Neural progenitor cell (in vitro differentiated cells): Measurements from ENCODE around the gene RBM8A. TPM values are rescaled to one million over a fixed set of nuclear protein-coding genes. Genes with fewer than 3 reads are reported as not detected.

Experiments used
- DNase-seq: peaks from one replicate; pipeline ENCODE4 v3.0.0-alpha.2; 2016; ENCODE audit warnings: low spot score
- H2AFZ ChIP-seq: fragments of 200-600 bp; sonication (generic); replicated peaks from 2 replicates; pipeline ENCODE4 v1.6.1; 2016; ENCODE audit warnings: antibody characterized with exemption
- H3F3A ChIP-seq: fragments of 200-600 bp; sonication (generic); 2 replicates; pipeline ENCODE4 v1.6.1; 2016; ENCODE audit warnings: antibody characterized with exemption, low read depth
- H3K27ac ChIP-seq: fragments of 200-600 bp; sonication (generic); 2 replicates; pipeline ENCODE4 v1.5.1; 2016; ENCODE audit warnings: mild to moderate bottlenecking
- H3K27me3 ChIP-seq: fragments of 200-600 bp; sonication (generic); 2 replicates; pipeline ENCODE4 v1.6.1; 2016; ENCODE audit warnings: mild to moderate bottlenecking, moderate library complexity
- H3K36me3 ChIP-seq: fragments of 200-600 bp; sonication (generic); 2 replicates; pipeline ENCODE4 v1.5.1; 2016
- H3K4me1 ChIP-seq: fragments of 200-600 bp; sonication (generic); 2 replicates; pipeline ENCODE4 v1.6.1; 2016; ENCODE audit warnings: mixed run types
- H3K4me2 ChIP-seq: fragments of 200-600 bp; sonication (generic); 2 replicates; pipeline ENCODE4 v1.6.1; 2016
- H3K4me3 ChIP-seq: fragments of 200-600 bp; sonication (generic); 2 replicates; pipeline ENCODE4 v1.5.1; 2016
- H3K79me2 ChIP-seq: fragments of 200-600 bp; sonication (generic); 2 replicates; pipeline ENCODE4 v1.6.1; 2016; ENCODE audit warnings: low read depth
- H3K9ac ChIP-seq: fragments of 200-600 bp; sonication (generic); 2 replicates; pipeline ENCODE4 v1.6.1; 2016
- H3K9me3 ChIP-seq: fragments of 200-600 bp; sonication (generic); 2 replicates; pipeline ENCODE4 v1.5.1; 2016; ENCODE audit warnings: low read depth
- H4K20me1 ChIP-seq: fragments of 200-600 bp; sonication (generic); 2 replicates; pipeline ENCODE4 v1.6.1; 2016; ENCODE audit warnings: low read depth
- H3K27ac Mint-ChIP-seq: 3 replicates; pipeline ENCODE4 v1.8.0; 2021; ENCODE audit warnings: mixed read lengths
- H3K27me3 Mint-ChIP-seq: 2 replicates; pipeline ENCODE4 v1.8.0; 2022; ENCODE audit warnings: low read depth, mild to moderate bottlenecking, inconsistent platforms, moderate library complexity, mixed read lengths; ENCODE audit not compliant: insufficient read depth
- H3K36me3 Mint-ChIP-seq: 3 replicates; pipeline ENCODE4 v1.8.0; 2021; ENCODE audit warnings: mixed read lengths
- H3K4me1 Mint-ChIP-seq: 3 replicates; pipeline ENCODE4 v1.8.0; 2021; ENCODE audit warnings: mixed read lengths
- H3K4me3 Mint-ChIP-seq: 3 replicates; pipeline ENCODE4 v1.8.0; 2021; ENCODE audit warnings: mild to moderate bottlenecking, moderate library complexity, mixed read lengths
- H3K9me3 Mint-ChIP-seq: 3 replicates; pipeline ENCODE4 v1.8.0; 2020; ENCODE audit warnings: mixed read lengths
- EZH2 ChIP-seq: fragments of 200-600 bp; sonication (generic); IDR thresholded peaks from 2 replicates; pipeline ENCODE4 v1.6.1; 2017; ENCODE audit warnings: antibody characterized with exemption, mild to moderate bottlenecking, moderate library complexity
- EZH2phosphoT487 ChIP-seq: fragments of 200-600 bp; sonication (generic); IDR thresholded peaks from 2 replicates; pipeline ENCODE4 v1.6.1; 2017; ENCODE audit warnings: antibody characterized with exemption
- total RNA-seq: library from RNA; depleted of rRNA; stranded (reverse); fragments of >200 nt; gene quantifications from 2 replicates; pipeline ENCODE4 v1.2.3, GENCODE V29; 2015; ENCODE audit warnings: low replicate concordance
- TF ChIP-seq, protein P1 (sequence below): fragments of 200-600 bp; sonication (generic); IDR thresholded peaks from 2 replicates; pipeline ENCODE4 v1.5.1; 2017; ENCODE audit warnings: antibody characterized with exemption, mild to moderate bottlenecking

Gene RBM8A
- total RNA-seq, 1 donor from 2014 or later: 320 TPM

DNA sequence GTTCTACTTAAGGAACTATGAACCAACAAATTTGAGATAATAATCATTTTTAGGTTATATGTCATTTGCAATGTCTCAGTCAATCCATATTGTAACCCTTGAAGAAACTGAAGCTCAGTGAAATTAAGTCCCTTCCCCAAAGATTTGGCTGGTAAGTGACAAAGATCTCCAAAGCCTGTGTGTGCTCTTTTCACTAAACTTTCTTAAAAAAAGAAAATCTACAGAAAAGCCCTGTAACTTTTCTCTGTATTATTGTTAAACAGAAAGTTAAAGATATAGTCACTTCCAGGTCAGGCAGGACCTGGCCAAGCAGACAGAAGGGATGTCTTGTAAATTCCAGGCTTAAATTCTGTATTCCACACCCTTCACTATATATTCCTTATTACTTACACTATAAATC, 29.1 kb upstream of the RBM8A start:
- H3K4me3 Mint-ChIP-seq: peak overlapping the region; percentile 90
- H3K9me3 Mint-ChIP-seq: no peaks in the 10 kb centered on the region
- Histone ChIP-seq H3K79me2 (no peaks in the 10 kb centered on the region), H3K9ac (no peak overlapping the region), H3F3A (peaks cover 14% of the 10 kb centered on the region), H3K4me3 (peak overlapping the region; percentile 57), H3K4me1 (peaks cover 14% of the 10 kb centered on the region), H2AFZ (no peak overlapping the region), H3K36me3 (no peaks in the 10 kb centered on the region), H3K27ac (no peak overlapping the region), H3K27me3 (peaks cover 60% of the 10 kb centered on the region), H4K20me1 (no peaks in the 10 kb centered on the region), H3K4me2 (peak overlapping the region; percentile 81), H3K9me3 (no peaks in the 10 kb centered on the region)
- H3K36me3 Mint-ChIP-seq: peaks cover 3% of the 10 kb centered on the region
- H3K27me3 Mint-ChIP-seq: peaks cover 14% of the 10 kb centered on the region
- no peak overlapping the region for H3K27ac Mint-ChIP-seq
- peaks cover 53% of the 10 kb centered on the region for H3K4me1 Mint-ChIP-seq
- TF ChIP-seq EZH2 (no peak), EZH2phosphoT487 (no peak)
- TF ChIP-seq, protein P1, sequence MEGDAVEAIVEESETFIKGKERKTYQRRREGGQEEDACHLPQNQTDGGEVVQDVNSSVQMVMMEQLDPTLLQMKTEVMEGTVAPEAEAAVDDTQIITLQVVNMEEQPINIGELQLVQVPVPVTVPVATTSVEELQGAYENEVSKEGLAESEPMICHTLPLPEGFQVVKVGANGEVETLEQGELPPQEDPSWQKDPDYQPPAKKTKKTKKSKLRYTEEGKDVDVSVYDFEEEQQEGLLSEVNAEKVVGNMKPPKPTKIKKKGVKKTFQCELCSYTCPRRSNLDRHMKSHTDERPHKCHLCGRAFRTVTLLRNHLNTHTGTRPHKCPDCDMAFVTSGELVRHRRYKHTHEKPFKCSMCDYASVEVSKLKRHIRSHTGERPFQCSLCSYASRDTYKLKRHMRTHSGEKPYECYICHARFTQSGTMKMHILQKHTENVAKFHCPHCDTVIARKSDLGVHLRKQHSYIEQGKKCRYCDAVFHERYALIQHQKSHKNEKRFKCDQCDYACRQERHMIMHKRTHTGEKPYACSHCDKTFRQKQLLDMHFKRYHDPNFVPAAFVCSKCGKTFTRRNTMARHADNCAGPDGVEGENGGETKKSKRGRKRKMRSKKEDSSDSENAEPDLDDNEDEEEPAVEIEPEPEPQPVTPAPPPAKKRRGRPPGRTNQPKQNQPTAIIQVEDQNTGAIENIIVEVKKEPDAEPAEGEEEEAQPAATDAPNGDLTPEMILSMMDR: no peak
- no peak for DNase-seq

DNA sequence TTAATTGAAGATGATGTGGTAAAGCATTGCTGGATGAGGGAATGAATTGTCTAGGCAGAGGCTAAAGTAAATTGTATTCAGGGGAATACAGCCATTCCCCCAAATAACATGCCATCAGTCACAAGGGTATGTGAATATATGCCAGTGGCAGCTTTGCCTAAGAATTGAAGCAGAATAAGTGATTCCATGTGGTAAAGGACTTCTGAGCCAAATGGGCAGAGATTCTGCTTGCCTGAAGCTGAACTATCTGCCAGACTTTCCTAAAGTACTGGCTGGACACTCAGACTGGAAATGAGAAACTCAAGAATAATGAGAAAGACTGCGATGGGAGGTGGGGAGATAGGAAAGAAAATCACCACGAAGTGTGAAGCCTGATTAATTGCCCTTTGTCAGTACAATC, 28.2 kb upstream of the RBM8A start:
- Mint-ChIP-seq H3K4me3 (peak overlapping the region; percentile 62), H3K4me1 (peaks cover 58% of the 10 kb centered on the region), H3K36me3 (peaks cover 3% of the 10 kb centered on the region), H3K27ac (no peak overlapping the region), H3K9me3 (no peaks in the 10 kb centered on the region), H3K27me3 (peaks cover 11% of the 10 kb centered on the region)
- H3K4me3 ChIP-seq: no peak overlapping the region
- no peak overlapping the region for H3K4me2 ChIP-seq
- TF ChIP-seq, protein P1: no peak
- no peak for TF ChIP-seq EZH2
- no peak for TF ChIP-seq EZH2phosphoT487
- H2AFZ ChIP-seq: no peak overlapping the region
- no peaks in the 10 kb centered on the region for H4K20me1 ChIP-seq
- H3K9ac ChIP-seq: no peak overlapping the region
- H3K36me3 ChIP-seq: no peaks in the 10 kb centered on the region
- peaks cover 50% of the 10 kb centered on the region for H3K27me3 ChIP-seq
- no peaks in the 10 kb centered on the region for H3K9me3 ChIP-seq
- no peaks in the 10 kb centered on the region for H3K79me2 ChIP-seq
- peaks cover 9% of the 10 kb centered on the region for H3K4me1 ChIP-seq
- peaks cover 14% of the 10 kb centered on the region for H3F3A ChIP-seq
- DNase-seq: no peak
- H3K27ac ChIP-seq: no peak overlapping the region

DNA sequence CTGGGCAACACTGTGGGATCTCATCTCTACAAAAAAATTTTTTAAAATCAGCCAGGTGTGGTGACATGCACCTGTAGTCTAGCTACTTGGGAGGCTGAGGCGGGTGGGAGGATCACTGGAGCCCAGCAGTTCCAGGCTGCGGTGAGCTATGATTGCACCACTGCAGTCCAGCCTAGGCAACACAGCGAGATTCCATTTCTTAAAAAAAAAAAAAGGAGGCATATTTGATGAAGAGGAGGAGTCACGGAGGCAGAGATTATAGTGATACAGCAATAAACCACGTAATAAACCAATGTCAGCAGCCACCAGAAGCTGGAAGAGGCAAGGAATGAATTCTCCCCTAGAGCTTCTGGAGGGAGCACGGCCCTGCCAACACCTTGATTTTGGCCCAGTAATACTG, 26.6 kb upstream of the RBM8A start:
- H3F3A ChIP-seq: peaks cover 8% of the 10 kb centered on the region
- H3K4me3 Mint-ChIP-seq: no peak overlapping the region
- no peak overlapping the region for H3K27ac Mint-ChIP-seq
- peaks cover 35% of the 10 kb centered on the region for H3K27me3 ChIP-seq
- no peaks in the 10 kb centered on the region for H4K20me1 ChIP-seq
- no peaks in the 10 kb centered on the region for H3K9me3 Mint-ChIP-seq
- H3K4me2 ChIP-seq: no peak overlapping the region
- peaks cover 54% of the 10 kb centered on the region for H3K4me1 Mint-ChIP-seq
- peaks cover 9% of the 10 kb centered on the region for H3K36me3 Mint-ChIP-seq
- peaks cover 9% of the 10 kb centered on the region for H3K4me1 ChIP-seq
- H3K36me3 ChIP-seq: no peaks in the 10 kb centered on the region
- H3K4me3 ChIP-seq: no peak overlapping the region
- no peak overlapping the region for H2AFZ ChIP-seq
- H3K9me3 ChIP-seq: no peaks in the 10 kb centered on the region
- no peaks in the 10 kb centered on the region for H3K79me2 ChIP-seq
- TF ChIP-seq, protein P1: no peak
- TF ChIP-seq EZH2 (no peak), EZH2phosphoT487 (no peak)
- H3K27me3 Mint-ChIP-seq: peaks cover 7% of the 10 kb centered on the region
- H3K9ac ChIP-seq: no peak overlapping the region
- DNase-seq: no peak
- H3K27ac ChIP-seq: no peak overlapping the region
